ENCODE data around the gene RAD51D. TPM values are rescaled to one million over a fixed set of nuclear protein-coding genes. Genes with fewer than 3 reads are reported as not detected.

RAD51D gene
- total RNA-seq, 2 experiments from 2014 or later = 32.4 to 36.2 TPM

DNA sequence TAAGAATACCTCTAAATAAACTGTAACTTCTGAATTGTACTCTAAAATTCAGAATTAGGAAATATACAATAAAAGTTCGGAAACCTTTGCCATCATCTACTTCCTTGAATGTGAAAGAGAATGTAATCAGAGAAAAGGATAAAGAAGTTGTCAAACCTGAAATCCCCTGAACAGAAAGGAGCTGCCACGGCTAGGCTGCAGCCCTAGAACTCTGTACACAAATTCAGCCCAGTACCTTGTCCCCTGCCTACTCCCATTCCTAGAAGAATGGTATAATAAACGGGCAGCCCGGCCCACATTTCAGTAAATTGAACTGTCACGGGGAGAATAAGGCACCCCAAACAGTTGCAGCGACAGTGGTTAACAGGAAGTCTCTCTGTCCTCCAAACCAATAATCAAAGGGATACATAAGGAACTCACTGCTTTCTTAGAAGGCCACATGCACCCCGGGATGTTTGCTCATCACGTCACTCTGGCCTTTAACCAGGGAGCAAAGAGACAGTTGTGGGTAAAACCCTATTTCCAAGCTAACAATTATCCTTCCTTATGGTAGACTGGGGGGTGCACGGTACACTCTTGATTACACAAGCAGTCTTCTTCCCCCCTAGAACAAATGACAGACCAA is 31.8 kb downstream of the RAD51D start:
- peak overlapping the region; percentile 94 for H3K27ac Mint-ChIP-seq
- no peaks in the 10 kb centered on the region for H3K27me3 Mint-ChIP-seq
- H3K36me3 Mint-ChIP-seq (ENCODE audit: low read depth) = peaks cover 2% of the 10 kb centered on the region
- H3K4me3 Mint-ChIP-seq = peak overlapping the region; percentile 90
- peak; percentile 68 for DNase-seq
- ATAC-seq = no peak
- peaks cover 51% of the 10 kb centered on the region for H3K4me1 Mint-ChIP-seq (ENCODE audit: low read depth)
- TF ChIP-seq, protein P1, sequence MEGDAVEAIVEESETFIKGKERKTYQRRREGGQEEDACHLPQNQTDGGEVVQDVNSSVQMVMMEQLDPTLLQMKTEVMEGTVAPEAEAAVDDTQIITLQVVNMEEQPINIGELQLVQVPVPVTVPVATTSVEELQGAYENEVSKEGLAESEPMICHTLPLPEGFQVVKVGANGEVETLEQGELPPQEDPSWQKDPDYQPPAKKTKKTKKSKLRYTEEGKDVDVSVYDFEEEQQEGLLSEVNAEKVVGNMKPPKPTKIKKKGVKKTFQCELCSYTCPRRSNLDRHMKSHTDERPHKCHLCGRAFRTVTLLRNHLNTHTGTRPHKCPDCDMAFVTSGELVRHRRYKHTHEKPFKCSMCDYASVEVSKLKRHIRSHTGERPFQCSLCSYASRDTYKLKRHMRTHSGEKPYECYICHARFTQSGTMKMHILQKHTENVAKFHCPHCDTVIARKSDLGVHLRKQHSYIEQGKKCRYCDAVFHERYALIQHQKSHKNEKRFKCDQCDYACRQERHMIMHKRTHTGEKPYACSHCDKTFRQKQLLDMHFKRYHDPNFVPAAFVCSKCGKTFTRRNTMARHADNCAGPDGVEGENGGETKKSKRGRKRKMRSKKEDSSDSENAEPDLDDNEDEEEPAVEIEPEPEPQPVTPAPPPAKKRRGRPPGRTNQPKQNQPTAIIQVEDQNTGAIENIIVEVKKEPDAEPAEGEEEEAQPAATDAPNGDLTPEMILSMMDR (IDR thresholded peaks at IDR 0.05) = no peak
- H3K9me3 Mint-ChIP-seq = no peaks in the 10 kb centered on the region
- POLR2A ChIA-PET = interaction anchor here (0.6 to 3.0 kb wide), 9 partner anchors 14 to 107 kb away, joined by 3 to 12 read pairs (median 4); partner anchors contain the start of genes LIG3 and RFFL
- intact Hi-C loops (cut with micrococcal nuclease) = loop anchor here (2.0 to 5.0 kb wide), 5 partner anchors 13 to 106 kb away; partner anchors contain the start of genes LIG3 and RFFL
- CTCF ChIA-PET = interaction anchor here (0.9 to 3.9 kb wide), 7 partner anchors 15 to 65 kb away, joined by 3 to 16 read pairs (median 4); partner anchors contain the start of genes RAD51D and RFFL

GRCh38 chr17:35086931-35087573 is 32.6 kb downstream of the RAD51D start:
- TF ChIP-seq, protein P1 (IDR thresholded peaks at IDR 0.05) = no peak
- peak overlapping the region; percentile 90 for H3K4me3 Mint-ChIP-seq
- DNase-seq (peak; percentile 21), ATAC-seq (no peak)
- H3K9me3 Mint-ChIP-seq = no peaks in the 10 kb centered on the region
- H3K27me3 Mint-ChIP-seq = no peaks in the 10 kb centered on the region
- intact Hi-C loops (cut with micrococcal nuclease) = loop anchor here (5.0 kb wide), 2 partner anchors 35 to 105 kb away; partner anchors contain the start of gene LIG3
- POLR2A ChIA-PET = interaction anchor here (0.6 to 3.0 kb wide), 9 partner anchors 13 to 66 kb away, joined by 3 to 12 read pairs (median 4); partner anchors contain the start of gene RFFL
- H3K27ac Mint-ChIP-seq = peak overlapping the region; percentile 94
- peaks cover 2% of the 10 kb centered on the region for H3K36me3 Mint-ChIP-seq (ENCODE audit: low read depth)
- CTCF ChIA-PET = interaction anchor here (1.1 to 3.9 kb wide), 4 partner anchors 14 to 52 kb away, joined by 3 to 16 read pairs (median 4); partner anchors contain the start of gene RAD51D
- peaks cover 59% of the 10 kb centered on the region for H3K4me1 Mint-ChIP-seq (ENCODE audit: low read depth)

- TF ChIP-seq, protein P1 (IDR thresholded peaks at IDR 0.05) = no peak
- Mint-ChIP-seq H3K4me1 (ENCODE audit: low read depth) (peaks cover 66% of the 10 kb centered on the region), H3K27ac (no peak overlapping the region), H3K36me3 (ENCODE audit: low read depth) (peaks cover 2% of the 10 kb centered on the region), H3K27me3 (no peaks in the 10 kb centered on the region), H3K9me3 (no peaks in the 10 kb centered on the region), H3K4me3 (no peak overlapping the region)
- intact Hi-C loops (cut with micrococcal nuclease) = loop anchor here (5.0 kb wide), 2 partner anchors 34 to 104 kb away; partner anchors contain the start of gene LIG3
- DNase-seq = no peak
- ChIA-PET CTCF (interaction anchor here (1.0 to 3.9 kb wide), 7 partner anchors 11 to 544 kb away, joined by 3 to 16 read pairs (median 3); partner anchors contain the start of gene RAD51D), POLR2A (interaction anchor here (1.5 to 3.0 kb wide), 2 partner anchors 12 to 41 kb away, joined by 3 to 9 read pairs; no protein-coding TSS in a partner anchor)
- no peak for ATAC-seq
These were observed 33.5 kb downstream of the RAD51D start for GRCh38 chr17:35086164-35086563.

DNA sequence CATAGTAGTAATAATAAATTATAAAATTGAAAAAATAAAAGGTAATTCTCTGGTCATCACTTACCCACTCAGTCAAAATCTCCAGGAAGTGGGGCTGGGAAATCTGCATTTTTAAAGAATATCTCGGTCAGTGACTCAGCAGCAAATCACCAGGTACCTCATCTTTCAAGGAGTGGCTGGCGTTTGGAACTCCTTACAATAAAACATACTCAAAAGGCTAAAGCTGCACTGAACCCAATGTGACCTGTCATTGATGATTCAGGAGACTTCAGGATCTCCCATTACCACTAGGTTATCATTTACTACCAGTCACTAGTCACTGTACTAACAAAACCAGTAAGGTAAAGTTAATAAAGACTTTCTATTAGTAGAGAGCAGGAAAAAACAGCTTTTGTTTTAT is 34.7 kb downstream of the RAD51D start:
- ATAC-seq (no peak), DNase-seq (no peak)
- intact Hi-C loops (cut with micrococcal nuclease) = loop anchor here (5.0 kb wide), 2 partner anchors 33 to 103 kb away; partner anchors contain the start of gene LIG3
- ChIA-PET CTCF (interaction anchor here (1.0 to 3.9 kb wide), 5 partner anchors 25 to 543 kb away, joined by 3 to 16 read pairs (median 3); partner anchors contain the start of gene RAD51D), POLR2A (interaction anchor here (1.4 to 1.5 kb wide), 3 partner anchors 11 to 62 kb away, joined by 3 to 5 read pairs (median 5); partner anchors contain the start of gene RFFL)
- H3K9me3 Mint-ChIP-seq = no peaks in the 10 kb centered on the region
- peak overlapping the region; percentile 34 for H3K27ac Mint-ChIP-seq
- H3K36me3 Mint-ChIP-seq (ENCODE audit: low read depth) = peaks cover 2% of the 10 kb centered on the region
- H3K27me3 Mint-ChIP-seq = no peaks in the 10 kb centered on the region
- TF ChIP-seq, protein P1 (IDR thresholded peaks at IDR 0.05) = no peak
- no peak overlapping the region for H3K4me3 Mint-ChIP-seq
- peaks cover 71% of the 10 kb centered on the region for H3K4me1 Mint-ChIP-seq (ENCODE audit: low read depth)
